Activated CD8-positive, alpha-beta memory T cell treated with anti-CD3 and anti-CD28 coated beads, Interleukin-2, amount 10 ng/mL, durations not matched to agents 7 days and 5 days (primary cell): ENCODE data around the gene MMP24. TPM values are rescaled to one million over a fixed set of nuclear protein-coding genes. Genes with fewer than 3 reads are reported as not detected.
"Not testable (repeated sequence)": the region's sequence is repeated elsewhere in the genome, so short reads cannot be mapped to it uniquely, and the experiment has no call there.

ENCODE experiments used
- ATAC-seq: fragments of 150-1000 bp; cut with Tn5 transposase; one replicate; pipeline ENCODE4 v1.10.0; 2021; ENCODE audit warnings: moderate library complexity
- CTCF ChIA-PET: fragments of 350-600 bp; sonication (Branson Sonifier 250); formaldehyde crosslinking; loops from one replicate; lab custom pipeline; 2021; ENCODE audit warnings: antibody characterized with exemption; lab: Charles Lee
- DNase-seq: peaks from one replicate; pipeline ENCODE4 v3.0.0-alpha.2; 2020
- H3K27ac Mint-ChIP-seq: one replicate; pipeline ENCODE4 v1.8.0; 2021; ENCODE audit warnings: mild to moderate bottlenecking, mixed read lengths
- H3K27me3 Mint-ChIP-seq: one replicate; pipeline ENCODE4 v1.8.0; 2021; ENCODE audit warnings: mixed read lengths
- H3K36me3 Mint-ChIP-seq: one replicate; pipeline ENCODE4 v1.8.0; 2021; ENCODE audit warnings: mild to moderate bottlenecking, mixed read lengths
- H3K4me1 Mint-ChIP-seq: one replicate; pipeline ENCODE4 v1.8.0; 2021; ENCODE audit warnings: mixed read lengths
- H3K4me3 Mint-ChIP-seq: one replicate; pipeline ENCODE4 v1.8.0; 2021; ENCODE audit warnings: mild to moderate bottlenecking, moderate library complexity, mixed read lengths
- H3K9me3 Mint-ChIP-seq: one replicate; pipeline ENCODE4 v1.8.0; 2022; ENCODE audit warnings: low read depth, mixed read lengths
- total RNA-seq, 2 experiments: library from RNA; stranded (reverse); gene quantifications; one replicate each; pipeline ENCODE4 v1.2.3, GENCODE V29; 2021

MMP24 gene
- total RNA-seq, 2 experiments from 2014 or later = not detected

- Mint-ChIP-seq H3K9me3 (peaks cover 17% of the 10 kb centered on the region), H3K27me3 (no peaks in the 10 kb centered on the region), H3K36me3 (peaks cover 21% of the 10 kb centered on the region), H3K4me1 (no peaks in the 10 kb centered on the region), H3K4me3 (no peak overlapping the region), H3K27ac (no peak overlapping the region)
- no peak for DNase-seq
- CTCF ChIA-PET = interaction anchor here (1.1 to 1.6 kb wide), 2 partner anchors 54 to 73 kb away, joined by 3 to 4 read pairs; no protein-coding TSS in a partner anchor
- ATAC-seq = no peak
Observed at GRCh38 chr20:35196313-35196712, 30.2 kb upstream of the MMP24 start.

- peaks cover 21% of the 10 kb centered on the region for H3K36me3 Mint-ChIP-seq
- H3K27ac Mint-ChIP-seq = no peak overlapping the region
- ATAC-seq (no peak), DNase-seq (no peak)
- peaks cover 17% of the 10 kb centered on the region for H3K9me3 Mint-ChIP-seq
- H3K4me3 Mint-ChIP-seq = no peak overlapping the region
- no peaks in the 10 kb centered on the region for H3K27me3 Mint-ChIP-seq
- CTCF ChIA-PET = interaction anchor here (0.6 kb wide), 1 partner anchor 62 kb away, joined by 3 read pairs; no protein-coding TSS in a partner anchor
- no peaks in the 10 kb centered on the region for H3K4me1 Mint-ChIP-seq
Observed at GRCh38 chr20:35199740-35200139, 26.8 kb upstream of the MMP24 start.

GRCh38 chr20:35200267-35200666 is 26.2 kb upstream of the MMP24 start:
- H3K4me1 Mint-ChIP-seq = no peaks in the 10 kb centered on the region
- no peak overlapping the region for H3K27ac Mint-ChIP-seq
- H3K9me3 Mint-ChIP-seq = peaks cover 17% of the 10 kb centered on the region
- DNase-seq (no peak), ATAC-seq (no peak)
- no peaks in the 10 kb centered on the region for H3K27me3 Mint-ChIP-seq
- H3K4me3 Mint-ChIP-seq = no peak overlapping the region
- H3K36me3 Mint-ChIP-seq = peaks cover 21% of the 10 kb centered on the region
- CTCF ChIA-PET = interaction anchor here (0.6 kb wide), 1 partner anchor 62 kb away, joined by 3 read pairs; no protein-coding TSS in a partner anchor

- not testable (repeated sequence) for H3K4me1 Mint-ChIP-seq, DNase-seq, H3K27me3 Mint-ChIP-seq, ATAC-seq, H3K27ac Mint-ChIP-seq, H3K4me3 Mint-ChIP-seq
- Mint-ChIP-seq H3K9me3 (peaks cover 13% of the 10 kb centered on the region), H3K36me3 (peaks cover 18% of the 10 kb centered on the region)
- CTCF ChIA-PET = interaction anchor here (0.6 kb wide), 1 partner anchor 227 kb away, joined by 3 read pairs; no protein-coding TSS in a partner anchor
Observed at GRCh38 chr20:35201467-35201866, 25.0 kb upstream of the MMP24 start.

GRCh38 chr20:35206802-35207201 is 19.7 kb upstream of the MMP24 start:
- CTCF ChIA-PET = interaction anchor here (1.4 to 4.0 kb wide), 4 partner anchors 13 to 111 kb away, joined by 4 to 39 read pairs (median 4); partner anchors contain the start of gene EDEM2
- Mint-ChIP-seq H3K36me3 (no peaks in the 10 kb centered on the region), H3K4me3 (no peak overlapping the region), H3K9me3 (no peaks in the 10 kb centered on the region), H3K27ac (no peak overlapping the region), H3K27me3 (no peaks in the 10 kb centered on the region), H3K4me1 (no peaks in the 10 kb centered on the region)
- DNase-seq (no peak), ATAC-seq (no peak)

GRCh38 chr20:35207950-35208611 is 18.4 kb upstream of the MMP24 start:
- H3K9me3 Mint-ChIP-seq = no peaks in the 10 kb centered on the region
- no peaks in the 10 kb centered on the region for H3K27me3 Mint-ChIP-seq
- H3K4me1 Mint-ChIP-seq = no peaks in the 10 kb centered on the region
- no peaks in the 10 kb centered on the region for H3K36me3 Mint-ChIP-seq
- no peak overlapping the region for H3K4me3 Mint-ChIP-seq
- DNase-seq (peak; percentile 87), ATAC-seq (peak; percentile 91)
- CTCF ChIA-PET = interaction anchor here (0.8 to 4.0 kb wide), 7 partner anchors 9 to 113 kb away, joined by 3 to 39 read pairs (median 4); partner anchors contain the start of gene EDEM2
- no peak overlapping the region for H3K27ac Mint-ChIP-seq

- peaks cover 3% of the 10 kb centered on the region for H3K27me3 Mint-ChIP-seq
- no peaks in the 10 kb centered on the region for H3K4me1 Mint-ChIP-seq
- H3K9me3 Mint-ChIP-seq = no peaks in the 10 kb centered on the region
- H3K4me3 Mint-ChIP-seq = no peak overlapping the region
- CTCF ChIA-PET = interaction anchor here (0.9 to 1.0 kb wide), 2 partner anchors 27 to 73 kb away, joined by 3 to 4 read pairs; no protein-coding TSS in a partner anchor
- no peak overlapping the region for H3K27ac Mint-ChIP-seq
- ATAC-seq (no peak), DNase-seq (no peak)
- no peaks in the 10 kb centered on the region for H3K36me3 Mint-ChIP-seq
Observed at GRCh38 chr20:35215066-35215956, 11.2 kb upstream of the MMP24 start.

- H3K4me1 Mint-ChIP-seq = no peaks in the 10 kb centered on the region
- ATAC-seq = no peak
- no peaks in the 10 kb centered on the region for H3K9me3 Mint-ChIP-seq
- CTCF ChIA-PET = interaction anchor here (0.8 to 1.5 kb wide), 4 partner anchors 8 to 120 kb away, joined by 3 to 5 read pairs (median 3); no protein-coding TSS in a partner anchor
- H3K27ac Mint-ChIP-seq = no peak overlapping the region
- no peaks in the 10 kb centered on the region for H3K36me3 Mint-ChIP-seq
- peaks cover 3% of the 10 kb centered on the region for H3K27me3 Mint-ChIP-seq
- no peak overlapping the region for H3K4me3 Mint-ChIP-seq
- DNase-seq = no peak
Observed at GRCh38 chr20:35216541-35216940, 9.9 kb upstream of the MMP24 start.

GRCh38 chr20:35223941-35224340 is 2.5 kb upstream of the MMP24 start:
- no peak overlapping the region for H3K4me3 Mint-ChIP-seq
- H3K9me3 Mint-ChIP-seq = no peaks in the 10 kb centered on the region

GRCh38 chr20:35224536-35224935 is 2.0 kb upstream of the MMP24 start:
- CTCF ChIA-PET = interaction anchor here (1.5 kb wide), 1 partner anchor 130 kb away, joined by 3 read pairs; no protein-coding TSS in a partner anchor
- ATAC-seq = no peak
- H3K27ac Mint-ChIP-seq = no peak overlapping the region

More at GRCh38 chr20:35223941-35224340, 2.5 kb upstream of the MMP24 start:
- ATAC-seq (no peak), DNase-seq (no peak)
- no peak overlapping the region for H3K27ac Mint-ChIP-seq
- H3K27me3 Mint-ChIP-seq = peaks cover 45% of the 10 kb centered on the region
- CTCF ChIA-PET = interaction anchor here (0.7 to 1.0 kb wide), 2 partner anchors 14 to 45 kb away, joined by 3 read pairs; no protein-coding TSS in a partner anchor
- H3K36me3 Mint-ChIP-seq = no peaks in the 10 kb centered on the region
- H3K4me1 Mint-ChIP-seq = peaks cover 6% of the 10 kb centered on the region

GRCh38 chr20:35225319-35226125 is 968 bp upstream of the MMP24 start:
- H3K27ac Mint-ChIP-seq = no peak overlapping the region
- ATAC-seq = no peak
- no peaks in the 10 kb centered on the region for H3K9me3 Mint-ChIP-seq
- peak overlapping the region; percentile 43 for H3K4me3 Mint-ChIP-seq
- peaks cover 6% of the 10 kb centered on the region for H3K4me1 Mint-ChIP-seq
- DNase-seq = no peak
- H3K36me3 Mint-ChIP-seq = no peaks in the 10 kb centered on the region
- CTCF ChIA-PET = interaction anchor here (1.1 to 1.5 kb wide), 2 partner anchors 52 to 131 kb away, joined by 3 read pairs; no protein-coding TSS in a partner anchor
- peaks cover 53% of the 10 kb centered on the region for H3K27me3 Mint-ChIP-seq

More at GRCh38 chr20:35224536-35224935, 2.0 kb upstream of the MMP24 start:
- Mint-ChIP-seq H3K36me3 (no peaks in the 10 kb centered on the region), H3K9me3 (no peaks in the 10 kb centered on the region), H3K4me1 (peaks cover 6% of the 10 kb centered on the region), H3K4me3 (no peak overlapping the region), H3K27me3 (peaks cover 48% of the 10 kb centered on the region)
- DNase-seq = no peak
